Tibial nerve (tissue), 4 donors: ENCODE measurements around the gene RGR. TPM values are rescaled to one million over a fixed set of nuclear protein-coding genes. Genes with fewer than 3 reads are reported as not detected.
A peak's percentile ranks its signal among the peaks of the same experiment; 100 is the strongest.

ENCODE experiments used
- DNase-seq, 2 donors: peaks; one replicate each; pipeline ENCODE4 v3.0.0-alpha.2; 2019; ENCODE audit warnings: low spot score in 2 of 2
- H3K27ac ChIP-seq, 4 donors: fragments of 200-600 bp; sonication (generic) in 3 of 4; one replicate each; pipeline ENCODE4 v1.5.1; 2017 to 2019; ENCODE audit warnings: mild to moderate bottlenecking in 1 of 4
- H3K27me3 ChIP-seq, 2 donors: fragments of 200-600 bp; sonication (generic) in 1 of 2; one replicate each; pipeline versions ENCODE4 v1.5.1 to v1.6.0; 2017 to 2019
- H3K36me3 ChIP-seq, 3 donors: fragments of 200-600 bp; sonication (generic); one replicate each; pipeline ENCODE4 v1.5.1; 2018 to 2019
- H3K4me1 ChIP-seq, 4 donors: fragments of 200-600 bp; sonication (generic) in 3 of 4; one replicate each; pipeline ENCODE4 v1.5.1; 2017 to 2019
- H3K4me3 ChIP-seq, 4 donors: fragments of 200-600 bp; sonication (generic) in 3 of 4; one replicate each; pipeline ENCODE4 v1.5.1; 2017 to 2019; ENCODE audit warnings: mild to moderate bottlenecking in 1 of 4, moderate library complexity in 1 of 4
- H3K9me3 ChIP-seq, 4 donors: fragments of 200-600 bp; sonication (generic) in 3 of 4; one replicate each; pipeline ENCODE4 v1.5.1; 2017 to 2019
- EP300 ChIP-seq, 2 donors: sonication (generic); formaldehyde crosslinking; IDR thresholded peaks; one replicate each; pipeline ENCODE4 v1.6.1; 2017; ENCODE audit warnings: antibody characterized with exemption in 2 of 2, mild to moderate bottlenecking in 1 of 2
- POLR2A ChIP-seq, 2 donors: fragments of 450-650 bp; IDR thresholded peaks; one replicate each; pipeline ENCODE4 v1.6.1; 2017; ENCODE audit warnings: antibody characterized with exemption in 2 of 2, mild to moderate bottlenecking in 2 of 2, moderate library complexity in 2 of 2
- WGBS, 2 donors: methylation state at CpG; one replicate each; pipeline ENCODE4 v1.1.5; 2018; 5-methylcytosine and 5-hydroxymethylcytosine counted together
- total RNA-seq, 4 donors: library from RNA; depleted of rRNA; stranded (reverse); fragments of >200 nt; gene quantifications; one replicate each; pipeline ENCODE4 v1.1.0, GENCODE V29; 2016
- TF ChIP-seq, protein P1 (sequence below), 5 experiments: fragments of 200-600 bp in 3 of 5; fragments of 450-650 bp in 2 of 5; sonication (generic) in 3 of 5; IDR thresholded peaks; one replicate each; pipeline ENCODE4 v1.5.1; 2016 to 2019; ENCODE audit warnings: antibody characterized with exemption in 5 of 5, mild to moderate bottlenecking in 3 of 5, moderate library complexity in 2 of 5

The RGR gene
- total RNA-seq, 4 donors from 2014 or later: 0.42 TPM; not detected in 3

DNA sequence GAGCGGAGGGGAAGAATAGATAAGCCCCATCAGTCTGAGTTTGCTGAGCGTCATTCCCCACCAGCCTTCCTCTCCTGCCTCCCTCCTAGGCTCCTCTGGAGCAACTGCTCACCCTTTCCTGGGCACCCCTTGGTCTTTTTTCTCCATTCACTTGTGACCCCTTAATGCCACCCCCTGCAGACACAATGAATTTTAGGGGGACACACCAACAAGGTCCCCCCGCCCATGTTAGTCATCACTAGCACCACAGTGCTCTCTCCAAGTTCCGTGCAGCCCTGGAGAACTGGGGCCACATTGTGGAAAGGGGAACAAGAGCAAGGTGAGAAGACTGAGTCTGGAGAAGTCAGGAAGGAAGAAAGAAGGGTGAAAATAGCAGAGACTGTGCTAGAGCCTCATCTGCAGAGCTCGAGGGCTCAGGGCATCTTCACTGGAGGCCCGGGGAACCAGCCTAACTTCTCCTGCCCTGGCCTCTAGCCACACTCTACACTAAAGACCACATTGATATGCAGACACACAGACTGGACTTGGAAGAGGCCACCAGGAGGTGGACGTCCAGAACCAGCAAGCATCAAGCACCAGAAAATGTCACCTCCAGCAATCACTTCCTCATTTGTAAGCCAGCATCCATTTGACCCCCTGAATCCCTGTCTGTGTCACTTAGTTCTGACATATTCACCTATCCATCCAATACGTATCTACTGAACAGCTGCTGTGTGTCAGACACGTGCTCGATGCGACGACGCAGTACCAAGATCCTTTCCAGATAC lies 17.5 kb downstream of the RGR start:
- Histone ChIP-seq H3K4me3 (no peak overlapping the region), H3K27ac (no peak overlapping the region), H3K36me3 (no peaks in the 10 kb centered on the region), H3K9me3 (no peaks in the 10 kb centered on the region), H3K27me3 (peaks cover 0 to 9% of the 10 kb centered on the region in 2 donors), H3K4me1 (peaks cover 0 to 6% (median 0%) of the 10 kb centered on the region in 4 donors)
- WGBS, 2 donors: 73 to 80% methylated on average over 13 of the region's 13 CpGs
- TF ChIP-seq POLR2A (IDR thresholded peaks at IDR 0.05): no peak
- TF ChIP-seq, protein P1, sequence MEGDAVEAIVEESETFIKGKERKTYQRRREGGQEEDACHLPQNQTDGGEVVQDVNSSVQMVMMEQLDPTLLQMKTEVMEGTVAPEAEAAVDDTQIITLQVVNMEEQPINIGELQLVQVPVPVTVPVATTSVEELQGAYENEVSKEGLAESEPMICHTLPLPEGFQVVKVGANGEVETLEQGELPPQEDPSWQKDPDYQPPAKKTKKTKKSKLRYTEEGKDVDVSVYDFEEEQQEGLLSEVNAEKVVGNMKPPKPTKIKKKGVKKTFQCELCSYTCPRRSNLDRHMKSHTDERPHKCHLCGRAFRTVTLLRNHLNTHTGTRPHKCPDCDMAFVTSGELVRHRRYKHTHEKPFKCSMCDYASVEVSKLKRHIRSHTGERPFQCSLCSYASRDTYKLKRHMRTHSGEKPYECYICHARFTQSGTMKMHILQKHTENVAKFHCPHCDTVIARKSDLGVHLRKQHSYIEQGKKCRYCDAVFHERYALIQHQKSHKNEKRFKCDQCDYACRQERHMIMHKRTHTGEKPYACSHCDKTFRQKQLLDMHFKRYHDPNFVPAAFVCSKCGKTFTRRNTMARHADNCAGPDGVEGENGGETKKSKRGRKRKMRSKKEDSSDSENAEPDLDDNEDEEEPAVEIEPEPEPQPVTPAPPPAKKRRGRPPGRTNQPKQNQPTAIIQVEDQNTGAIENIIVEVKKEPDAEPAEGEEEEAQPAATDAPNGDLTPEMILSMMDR (IDR thresholded peaks at IDR 0.05): no peak
- no peak for TF ChIP-seq EP300 (IDR thresholded peaks at IDR 0.05)
- no peak for DNase-seq

DNA sequence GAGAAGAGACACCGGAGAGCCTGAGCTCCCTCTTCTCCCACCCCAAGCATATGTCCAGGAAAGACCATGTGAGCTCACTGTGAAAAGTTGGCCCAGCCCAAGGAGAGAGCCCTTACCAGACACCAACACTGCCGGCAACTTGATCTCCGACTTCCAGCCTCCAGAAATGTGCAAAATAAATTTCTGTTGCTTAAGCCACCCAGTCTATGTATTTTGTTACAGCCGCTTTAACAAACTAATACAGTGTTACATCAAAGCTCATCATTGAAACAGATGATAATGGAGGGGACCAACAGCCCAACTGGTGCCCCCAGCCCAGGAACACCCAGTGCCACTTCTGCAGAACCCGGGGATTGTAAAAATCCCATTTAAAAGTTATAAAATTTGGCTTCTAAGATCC lies 18.9 kb downstream of the RGR start:
- H3K9me3 ChIP-seq: no peaks in the 10 kb centered on the region
- WGBS, 2 donors: 77 to 84% methylated on average over 5 of the region's 5 CpGs
- no peaks in the 10 kb centered on the region for H3K36me3 ChIP-seq
- peaks cover 0 to 9% of the 10 kb centered on the region in 2 donors for H3K27me3 ChIP-seq
- DNase-seq: no peak
- TF ChIP-seq EP300 (IDR thresholded peaks at IDR 0.05): no peak
- TF ChIP-seq POLR2A (IDR thresholded peaks at IDR 0.05): no peak
- TF ChIP-seq, protein P1 (IDR thresholded peaks at IDR 0.05): no peak
- H3K4me3 ChIP-seq: no peak overlapping the region
- no peak overlapping the region for H3K27ac ChIP-seq
- peaks cover 0 to 6% (median 0%) of the 10 kb centered on the region in 4 donors for H3K4me1 ChIP-seq

DNA sequence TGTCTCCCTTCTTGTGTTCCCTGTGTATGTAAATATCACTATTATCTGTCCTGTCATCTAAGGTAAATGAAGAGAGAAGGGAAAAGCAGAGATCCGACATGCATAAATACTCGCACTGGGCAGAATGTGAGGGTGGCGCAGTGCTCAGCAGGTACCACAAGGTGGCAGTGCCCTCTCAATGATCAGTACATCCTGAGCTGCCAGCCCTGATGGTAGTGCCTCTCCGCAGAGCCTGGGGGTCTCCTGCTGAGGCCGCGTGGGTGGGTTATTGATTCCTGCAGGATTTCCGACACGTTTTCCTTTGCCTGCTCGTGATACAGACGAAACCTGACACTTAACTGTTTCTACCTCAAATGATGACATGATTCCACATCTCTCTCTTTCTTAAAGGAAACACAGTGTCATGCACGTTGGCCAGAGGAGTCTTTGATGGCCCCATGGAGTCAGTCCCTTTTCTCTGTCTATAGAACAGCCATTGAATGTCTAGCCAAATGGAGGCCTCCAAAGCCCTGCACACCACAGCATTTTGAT lies 19.8 kb downstream of the RGR start:
- Histone ChIP-seq H3K27ac (no peak overlapping the region), H3K4me3 (no peak overlapping the region), H3K27me3 (peaks cover 0 to 9% of the 10 kb centered on the region in 2 donors), H3K9me3 (no peaks in the 10 kb centered on the region), H3K4me1 (peaks cover 0 to 6% (median 0%) of the 10 kb centered on the region in 4 donors), H3K36me3 (no peaks in the 10 kb centered on the region)
- WGBS, 2 donors: 0 to 2% methylated on average over 11 of the region's 11 CpGs
- TF ChIP-seq, protein P1 (IDR thresholded peaks at IDR 0.05): peak; percentile 87 to 91 (median 87)
- TF ChIP-seq EP300 (IDR thresholded peaks at IDR 0.05) (no peak), POLR2A (IDR thresholded peaks at IDR 0.05) (no peak)
- peak; percentile 54 to 80 for DNase-seq

DNA sequence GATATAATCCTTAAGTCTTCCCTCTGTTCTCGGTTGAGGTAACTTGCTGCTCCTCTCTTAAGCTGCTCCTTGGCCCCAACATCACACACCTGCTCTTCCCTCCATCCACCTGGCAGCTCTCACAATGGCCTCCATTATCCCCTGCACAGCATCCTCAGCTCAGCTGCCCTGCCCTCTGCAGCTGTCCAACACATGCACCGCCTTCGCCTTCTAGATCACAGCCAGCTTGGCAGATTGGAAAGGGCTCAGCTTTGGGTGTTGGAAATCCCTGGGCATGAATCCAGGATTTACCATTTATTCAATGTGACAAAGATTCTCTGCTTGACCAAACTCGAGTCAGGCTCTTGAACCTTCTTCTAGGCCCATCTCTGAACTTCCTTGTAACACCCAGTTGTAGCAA lies 20.6 kb downstream of the RGR start:
- Histone ChIP-seq H3K27me3 (peaks cover 0 to 9% of the 10 kb centered on the region in 2 donors), H3K27ac (no peak overlapping the region), H3K4me3 (no peak overlapping the region), H3K36me3 (no peaks in the 10 kb centered on the region), H3K9me3 (no peaks in the 10 kb centered on the region), H3K4me1 (peaks cover 0 to 6% (median 0%) of the 10 kb centered on the region in 4 donors)
- no peak for DNase-seq
- WGBS, 2 donors: 60 to 69% methylated on average over 4 of the region's 4 CpGs
- TF ChIP-seq, protein P1 (IDR thresholded peaks at IDR 0.05): no peak
- TF ChIP-seq EP300 (IDR thresholded peaks at IDR 0.05) (no peak), POLR2A (IDR thresholded peaks at IDR 0.05) (no peak)

DNA sequence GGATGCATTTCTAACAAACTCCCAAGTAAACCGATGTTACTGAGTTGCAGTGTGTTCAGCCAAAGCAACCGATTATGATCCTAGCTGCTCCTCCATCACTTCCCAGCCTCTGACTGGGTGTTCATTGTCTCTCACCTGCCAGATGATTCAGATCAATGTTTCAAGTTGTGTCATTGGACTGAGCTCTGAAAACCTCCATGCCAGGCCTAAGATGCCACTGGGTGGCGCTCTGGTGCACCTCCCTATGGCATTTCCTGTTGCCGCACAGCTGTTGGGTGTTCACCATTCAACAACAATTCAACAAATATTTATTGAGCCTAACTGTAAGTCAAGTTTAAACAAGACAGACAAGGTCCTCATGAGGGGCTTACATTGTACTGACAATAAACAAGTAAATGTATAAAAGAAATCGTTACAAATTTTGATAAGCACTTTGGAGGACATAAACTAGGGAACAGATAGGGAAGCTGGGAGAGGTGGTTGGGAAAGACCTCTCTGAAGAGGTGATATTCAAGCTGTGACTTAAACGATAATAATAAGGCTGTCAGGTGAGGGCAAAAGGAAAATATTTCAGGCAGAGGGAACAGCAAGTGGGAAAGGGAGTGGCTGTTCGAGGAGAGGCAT lies 22.8 kb downstream of the RGR start:
- 38 to 44% methylated on average over 7 of the region's 7 CpGs for WGBS, 2 donors
- Histone ChIP-seq H3K4me3 (no peak overlapping the region), H3K9me3 (no peaks in the 10 kb centered on the region), H3K4me1 (peaks cover 0 to 6% (median 0%) of the 10 kb centered on the region in 4 donors), H3K36me3 (no peaks in the 10 kb centered on the region), H3K27me3 (peaks cover 0 to 9% of the 10 kb centered on the region in 2 donors), H3K27ac (no peak overlapping the region)
- no peak for DNase-seq
- TF ChIP-seq, protein P1 (IDR thresholded peaks at IDR 0.05): peak in 4 of 5 experiments; percentile 15 to 46 (median 29)
- no peak for TF ChIP-seq POLR2A (IDR thresholded peaks at IDR 0.05)
